VCaP (cell line): ENCODE data around the gene FBXO21.

ENCODE experiments used
- H3K27ac ChIP-seq: fragments of 450-650 bp; 2 replicates; pipeline ENCODE4 v1.5.1; 2017
- CTCF ChIP-seq: fragments of 450-650 bp; conservative IDR thresholded peaks from 2 replicates; pipeline ENCODE4 v1.5.1; 2017; ENCODE audit warnings: mild to moderate bottlenecking, moderate library complexity

The FBXO21 gene

GRCh38 chr12:117126335-117126734 is 63.9 kb downstream of the FBXO21 start:
- no peak for TF ChIP-seq CTCF

GRCh38 chr12:117125767-117126166 is 64.5 kb downstream of the FBXO21 start:
- no peak for TF ChIP-seq CTCF
- no peak overlapping the region for H3K27ac ChIP-seq

More at GRCh38 chr12:117126335-117126734, 63.9 kb downstream of the FBXO21 start:
- H3K27ac ChIP-seq, result no peak overlapping the region

GRCh38 chr12:117125272-117125613 is 65.0 kb downstream of the FBXO21 start:
- TF ChIP-seq CTCF, result no peak
- no peak overlapping the region for H3K27ac ChIP-seq

- no peak for TF ChIP-seq CTCF
- no peak overlapping the region for H3K27ac ChIP-seq
These were observed 65.6 kb downstream of the FBXO21 start for GRCh38 chr12:117124421-117125271.

- H3K27ac ChIP-seq, result no peak overlapping the region
- TF ChIP-seq CTCF, result no peak
These were observed 68.8 kb downstream of the FBXO21 start for GRCh38 chr12:117121441-117121840.

GRCh38 chr12:117120787-117121186 is 69.5 kb downstream of the FBXO21 start:
- TF ChIP-seq CTCF, result no peak
- no peak overlapping the region for H3K27ac ChIP-seq

- TF ChIP-seq CTCF, result peak; percentile 89
- H3K27ac ChIP-seq, result no peak overlapping the region
These were observed 70.6 kb downstream of the FBXO21 start for GRCh38 chr12:117119592-117120198.
